HG03060 (cell line): ENCODE data around the gene TUBB4B.

Experiments used
- ATAC-seq: cut with Tn5 transposase; IDR thresholded peaks from one replicate; pipeline ENCODE4 v1.9.1; 2021; ENCODE audit warnings: low read depth, moderate number of reproducible peaks; ENCODE audit not compliant: unreplicated experiment

The TUBB4B gene

GRCh38 chr9:137224830-137225694 is 16.0 kb upstream of the TUBB4B start, which contains the start of gene CYSRT1:
TSS of gene CYSRT1 (plus strand) at chr9:137225174. CDS start at chr9:137225622, 448 bp downstream.
- no peak for ATAC-seq

- no peak for ATAC-seq
Measured at GRCh38 chr9:137225699-137226331, 15.3 kb upstream of the TUBB4B start.

GRCh38 chr9:137226338-137227053 is 14.6 kb upstream of the TUBB4B start:
- no peak for ATAC-seq

GRCh38 chr9:137227054-137227852 is 13.8 kb upstream of the TUBB4B start, which contains the start of gene RNF224:
TSS of gene RNF224 (plus strand) at chr9:137227502. CDS start at chr9:137228336, 834 bp downstream.
- no peak for ATAC-seq

- ATAC-seq = no peak
Measured at GRCh38 chr9:137227853-137228505, 13.1 kb upstream of the TUBB4B start.

GRCh38 chr9:137228506-137228967 is 12.6 kb upstream of the TUBB4B start:
- no peak for ATAC-seq

- ATAC-seq = no peak
Measured at GRCh38 chr9:137228968-137229896, 11.9 kb upstream of the TUBB4B start.

- no peak for ATAC-seq
Measured at GRCh38 chr9:137229903-137230704, 11.0 kb upstream of the TUBB4B start.

- ATAC-seq = no peak
Measured at GRCh38 chr9:137230705-137231371, 10.2 kb upstream of the TUBB4B start, which contains the start of gene SLC34A3. TSS of gene SLC34A3 (plus strand) at chr9:137230901. CDS start at chr9:137231703, 802 bp downstream.

GRCh38 chr9:137231372-137232039 is 9.6 kb upstream of the TUBB4B start:
- no peak for ATAC-seq

GRCh38 chr9:137232101-137232500 is 9.0 kb upstream of the TUBB4B start:
- ATAC-seq = no peak

GRCh38 chr9:137232510-137232909 is 8.6 kb upstream of the TUBB4B start:
- ATAC-seq = no peak

- ATAC-seq = no peak
Measured at GRCh38 chr9:137233143-137233980, 7.7 kb upstream of the TUBB4B start.

- no peak for ATAC-seq
Measured at GRCh38 chr9:137234055-137234697, 6.9 kb upstream of the TUBB4B start.

- no peak for ATAC-seq
Measured at GRCh38 chr9:137234758-137235423, 6.2 kb upstream of the TUBB4B start.
